T-cell (primary cell): ENCODE measurements around the gene TTYH2. TPM values are rescaled to one million over a fixed set of nuclear protein-coding genes. Genes with fewer than 3 reads are reported as not detected.

Experiments
- ATAC-seq, 4 experiments: fragments of 200-7000 bp in 3 of 4; fragments of 150-1000 bp in 1 of 4; cut with Tn5 transposase; replicated peaks in 1 of 4; 1 replicate in 3 of 4; 2 replicates in 1 of 4; pipeline ENCODE4 v1.10.0; 2021; ENCODE audit warnings: moderate library complexity in 3 of 4, mild to moderate bottlenecking in 2 of 4, moderate number of reproducible peaks in 1 of 4
- CTCF ChIA-PET, 2 donors: fragments of 300-600 bp; sonication (Branson Sonifier 250); formaldehyde crosslinking; loops; one replicate each; lab custom pipeline; 2022; ENCODE audit warnings: antibody characterized with exemption in 2 of 2; lab: Charles Lee
- POLR2A ChIA-PET, 2 donors: fragments of 300-600 bp; sonication (Branson Sonifier 250); formaldehyde crosslinking; loops; one replicate each; lab custom pipeline; 2022; ENCODE audit warnings: antibody characterized with exemption in 2 of 2; lab: Charles Lee
- DNase-seq, 35 experiments: peaks; one replicate each; pipeline versions ENCODE4 v3.0.0 to v3.0.0-alpha.2; 2013 to 2023
- H3K27ac ChIP-seq: one replicate; pipeline ENCODE4 v1.5.1; 2013; ENCODE audit warnings: low read length
- H3K27me3 ChIP-seq, 2 experiments: replicated peaks in 1 of 2; 1 replicate in 1 of 2; 2 replicates in 1 of 2; pipeline versions ENCODE4 v1.6.1 to v1.7.0; 2013; ENCODE audit warnings: low read length in 1 of 2, mixed read lengths in 1 of 2; ENCODE audit not compliant: control insufficient read depth in 2 of 2, insufficient read depth in 2 of 2; ENCODE audit errors: extremely low read depth in 1 of 2
- H3K36me3 ChIP-seq, 2 donors: 1 replicate in 1 of 2; 2 replicates in 1 of 2; pipeline versions ENCODE4 v1.6.1 to v1.7.0; 2013; ENCODE audit warnings: low read length in 1 of 2; ENCODE audit not compliant: control insufficient read depth in 2 of 2, insufficient read depth in 1 of 2; ENCODE audit errors: extremely low read depth in 1 of 2
- H3K4me1 ChIP-seq, 2 experiments: 1 replicate in 1 of 2; 2 replicates in 1 of 2; pipeline versions ENCODE4 v1.6.1 to v1.7.0; 2013; ENCODE audit warnings: low read length in 2 of 2, mixed read lengths in 1 of 2; ENCODE audit not compliant: insufficient read depth in 2 of 2, control insufficient read depth in 1 of 2; ENCODE audit errors: extremely low read depth in 1 of 2
- H3K4me3 ChIP-seq, 2 donors: 1 replicate in 1 of 2; 2 replicates in 1 of 2; pipeline versions ENCODE4 v1.5.1 to v1.7.0; 2013; ENCODE audit warnings: mild to moderate bottlenecking in 2 of 2, low read length in 1 of 2, moderate library complexity in 1 of 2; ENCODE audit not compliant: control insufficient read depth in 1 of 2; ENCODE audit errors: extremely low read depth in 1 of 2
- H3K9me3 ChIP-seq: 2 replicates; pipeline ENCODE4 v1.7.0; 2013
- H3K27ac Mint-ChIP-seq, 2 donors: one replicate each; pipeline ENCODE4 v1.8.0; 2020 to 2021; ENCODE audit warnings: mild to moderate bottlenecking in 2 of 2, mixed read lengths in 2 of 2
- H3K27me3 Mint-ChIP-seq, 2 donors: one replicate each; pipeline ENCODE4 v1.8.0; 2021 to 2022; ENCODE audit warnings: mixed read lengths in 2 of 2
- H3K36me3 Mint-ChIP-seq: one replicate; pipeline ENCODE4 v1.8.0; 2021; ENCODE audit warnings: mixed read lengths
- H3K4me1 Mint-ChIP-seq, 3 donors: one replicate each; pipeline ENCODE4 v1.8.0; 2020 to 2022; ENCODE audit warnings: mixed read lengths in 3 of 3, mild to moderate bottlenecking in 1 of 3
- H3K4me3 Mint-ChIP-seq, 3 donors: one replicate each; pipeline ENCODE4 v1.8.0; 2020 to 2022; ENCODE audit warnings: mild to moderate bottlenecking in 3 of 3, mixed read lengths in 3 of 3, moderate library complexity in 3 of 3
- H3K9me3 Mint-ChIP-seq, 3 donors: one replicate each; pipeline ENCODE4 v1.8.0; 2020 to 2022; ENCODE audit warnings: mixed read lengths in 3 of 3
- WGBS: methylation state at CpG from one replicate; pipeline ENCODE4 v1.1.5; 2013; ENCODE audit warnings: missing lambda C conversion rate; ENCODE audit not compliant: insufficient coverage; 5-methylcytosine and 5-hydroxymethylcytosine counted together
- total RNA-seq, 35 experiments: library from RNA in 6 of 35; stranded (reverse) in 6 of 35; fragments of 120-200 nt in 1 of 35; gene quantifications; one replicate each; pipeline versions ENCODE4 v1.2.1 to v1.2.4 and lab custom pipeline; 2013 to 2026

The TTYH2 gene
- total RNA-seq, 5 donors from 2014 or later (not counting 1 experiment from before 2014, with no cell fraction given) = 10.0 to 21.7 (median 16.0) TPM

DNA sequence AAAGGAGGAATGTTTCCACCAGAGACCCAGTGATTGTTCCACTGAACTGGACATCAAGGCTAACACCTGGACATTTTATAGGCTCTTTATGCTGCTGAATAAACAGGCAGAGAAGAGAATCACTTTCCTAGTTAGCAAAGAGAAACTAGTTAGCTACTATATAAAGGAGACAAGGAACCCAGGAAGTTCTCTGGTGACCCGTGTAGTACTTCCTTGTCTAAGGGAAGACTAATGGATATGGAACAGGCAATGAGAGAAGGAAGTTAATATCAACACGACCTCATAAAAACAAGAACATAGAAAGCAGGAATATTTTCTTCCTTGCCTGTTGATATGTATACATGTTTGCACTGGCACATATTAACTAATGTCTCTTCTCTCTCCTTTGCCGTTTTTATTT, 40.7 kb upstream of the TTYH2 start:
- no CpG with 5 or more reads among the region's 3 CpGs for WGBS
- H3K27ac ChIP-seq = no peak overlapping the region
- no peaks in the 10 kb centered on the region for H3K4me1 ChIP-seq
- no peaks in the 10 kb centered on the region for H3K9me3 Mint-ChIP-seq
- ChIA-PET CTCF (no interaction called here), POLR2A (no interaction called here)
- no peak overlapping the region for H3K27ac Mint-ChIP-seq
- no peaks in the 10 kb centered on the region for H3K4me1 Mint-ChIP-seq
- DNase-seq = no peak
- H3K27me3 ChIP-seq = peaks cover 0 to 36% of the 10 kb centered on the region in 2 experiments
- ATAC-seq = no peak
- no peaks in the 10 kb centered on the region for H3K9me3 ChIP-seq
- no peaks in the 10 kb centered on the region for H3K36me3 ChIP-seq
- H3K27me3 Mint-ChIP-seq = peaks cover 33 to 40% of the 10 kb centered on the region in 2 donors
- no peak overlapping the region for H3K4me3 Mint-ChIP-seq
- no peaks in the 10 kb centered on the region for H3K36me3 Mint-ChIP-seq
- H3K4me3 ChIP-seq = no peak overlapping the region

DNA sequence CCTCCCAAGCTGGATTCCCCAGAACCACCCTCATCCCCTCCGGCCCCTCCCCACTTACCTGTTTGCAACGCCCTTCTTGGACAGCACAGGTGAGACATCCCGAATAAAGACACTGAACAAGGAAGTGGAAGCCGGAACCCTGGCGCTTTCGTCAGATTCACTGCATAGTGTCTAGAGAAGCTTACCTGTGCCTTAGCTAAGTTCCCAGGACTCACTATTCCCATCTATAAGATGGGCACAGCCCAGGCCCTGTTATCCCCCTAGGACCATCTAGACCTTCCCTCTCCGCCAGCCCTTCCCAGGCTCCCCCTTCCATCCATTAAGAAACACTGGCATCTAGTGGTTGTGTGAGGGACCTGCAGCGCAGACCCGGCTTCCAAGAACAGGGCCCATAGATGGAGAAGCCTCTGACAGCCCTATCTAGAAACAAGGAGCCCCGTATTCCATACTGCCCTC, 36.8 kb upstream of the TTYH2 start:
- H3K9me3 Mint-ChIP-seq = no peaks in the 10 kb centered on the region
- no peaks in the 10 kb centered on the region for H3K4me1 Mint-ChIP-seq
- no peak overlapping the region for H3K4me3 Mint-ChIP-seq
- no peak overlapping the region for H3K4me3 ChIP-seq
- H3K4me1 ChIP-seq = no peaks in the 10 kb centered on the region
- H3K36me3 Mint-ChIP-seq = no peaks in the 10 kb centered on the region
- DNase-seq = peak in 18 of 35 experiments; percentile 9 to 44 (median 18)
- H3K36me3 ChIP-seq = no peaks in the 10 kb centered on the region
- no peak overlapping the region for H3K27ac ChIP-seq
- WGBS = 47% methylated on average over 9 of the region's 10 CpGs
- no peaks in the 10 kb centered on the region for H3K9me3 ChIP-seq
- peaks cover 33 to 49% of the 10 kb centered on the region in 2 donors for H3K27me3 Mint-ChIP-seq
- H3K27me3 ChIP-seq = peaks cover 0 to 64% of the 10 kb centered on the region in 2 experiments
- ATAC-seq = peak in 2 of 4 experiments; percentile 58 to 77
- POLR2A ChIA-PET = no interaction called here
- no peak overlapping the region for H3K27ac Mint-ChIP-seq
- CTCF ChIA-PET = interaction anchor here (0.5 to 0.7 kb wide), 2 partner anchors 46 to 915 kb away, joined by 3 read pairs; no protein-coding TSS in a partner anchor

- no peak for DNase-seq
- WGBS = no CpG with 5 or more reads among the region's 1 CpG
Observed at GRCh38 chr17:74177018-74177450, 36.3 kb upstream of the TTYH2 start.

GRCh38 chr17:74179576-74179975, 33.8 kb upstream of the TTYH2 start:
- no peak overlapping the region for H3K27ac ChIP-seq
- POLR2A ChIA-PET = no interaction called here
- no peak overlapping the region for H3K4me3 Mint-ChIP-seq
- H3K27ac Mint-ChIP-seq = no peak overlapping the region
- no peaks in the 10 kb centered on the region for H3K4me1 ChIP-seq
- peaks cover 0 to 71% of the 10 kb centered on the region in 2 experiments for H3K27me3 ChIP-seq
- H3K4me1 Mint-ChIP-seq = no peaks in the 10 kb centered on the region
- ATAC-seq (no peak), DNase-seq (no peak)
- H3K4me3 ChIP-seq = no peak overlapping the region
- H3K9me3 ChIP-seq = no peaks in the 10 kb centered on the region
- no peaks in the 10 kb centered on the region for H3K9me3 Mint-ChIP-seq
- H3K36me3 ChIP-seq = no peaks in the 10 kb centered on the region
- H3K27me3 Mint-ChIP-seq = peaks cover 32 to 54% of the 10 kb centered on the region in 2 donors
- CTCF ChIA-PET = interaction anchor here in 1 of 2 donors (0.6 kb wide), 2 partner anchors 12 to 19 kb away, joined by 4 read pairs; no protein-coding TSS in a partner anchor
- WGBS = 38% methylated on average over 1 of the region's 4 CpGs
- H3K36me3 Mint-ChIP-seq = no peaks in the 10 kb centered on the region

More at GRCh38 chr17:74177018-74177450, 36.3 kb upstream of the TTYH2 start:
- Histone ChIP-seq H3K27ac (no peak overlapping the region), H3K4me3 (no peak overlapping the region), H3K36me3 (no peaks in the 10 kb centered on the region), H3K9me3 (no peaks in the 10 kb centered on the region), H3K4me1 (no peaks in the 10 kb centered on the region), H3K27me3 (peaks cover 0 to 66% of the 10 kb centered on the region in 2 experiments)
- Mint-ChIP-seq H3K4me3 (no peak overlapping the region), H3K27me3 (peaks cover 31 to 52% of the 10 kb centered on the region in 2 donors), H3K36me3 (no peaks in the 10 kb centered on the region), H3K9me3 (no peaks in the 10 kb centered on the region), H3K4me1 (no peaks in the 10 kb centered on the region), H3K27ac (peak overlapping the region in 1 of 2 donors; percentile 50)
- CTCF ChIA-PET = interaction anchor here in 1 of 2 donors (0.7 kb wide), 1 partner anchor 1884 kb away, joined by 5 read pairs; no protein-coding TSS in a partner anchor
- POLR2A ChIA-PET = no interaction called here
- no peak for ATAC-seq

DNA sequence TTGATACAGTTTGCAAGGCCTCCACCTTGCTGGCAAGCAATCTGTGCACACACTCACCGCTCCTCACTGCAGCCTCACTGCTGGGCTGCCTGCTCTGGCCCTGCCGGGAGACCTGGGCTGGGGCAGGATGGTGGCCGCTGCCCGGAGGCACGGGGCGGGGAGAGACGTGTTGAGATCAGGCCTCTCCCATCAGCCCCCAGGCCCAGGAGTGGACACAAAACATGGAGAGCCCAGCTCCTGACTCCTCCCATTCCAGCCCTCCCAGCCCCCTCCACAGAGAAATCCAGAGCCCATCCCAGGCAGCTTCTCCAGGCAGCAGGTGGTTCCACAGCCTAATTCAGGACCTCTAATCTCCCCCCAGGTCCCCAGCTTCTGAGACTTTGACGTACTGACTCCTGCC, 33.0 kb upstream of the TTYH2 start:
- Histone ChIP-seq H3K27ac (no peak overlapping the region), H3K27me3 (peaks cover 0 to 69% of the 10 kb centered on the region in 2 experiments), H3K36me3 (no peaks in the 10 kb centered on the region), H3K9me3 (no peaks in the 10 kb centered on the region), H3K4me3 (no peak overlapping the region), H3K4me1 (no peaks in the 10 kb centered on the region)
- Mint-ChIP-seq H3K4me3 (no peak overlapping the region), H3K9me3 (no peaks in the 10 kb centered on the region), H3K27ac (no peak overlapping the region), H3K36me3 (no peaks in the 10 kb centered on the region), H3K4me1 (no peaks in the 10 kb centered on the region), H3K27me3 (peaks cover 32 to 50% of the 10 kb centered on the region in 2 donors)
- 78% methylated on average over 8 of the region's 8 CpGs for WGBS
- CTCF ChIA-PET = no interaction called here
- ATAC-seq = no peak
- POLR2A ChIA-PET = no interaction called here
- no peak for DNase-seq

DNA sequence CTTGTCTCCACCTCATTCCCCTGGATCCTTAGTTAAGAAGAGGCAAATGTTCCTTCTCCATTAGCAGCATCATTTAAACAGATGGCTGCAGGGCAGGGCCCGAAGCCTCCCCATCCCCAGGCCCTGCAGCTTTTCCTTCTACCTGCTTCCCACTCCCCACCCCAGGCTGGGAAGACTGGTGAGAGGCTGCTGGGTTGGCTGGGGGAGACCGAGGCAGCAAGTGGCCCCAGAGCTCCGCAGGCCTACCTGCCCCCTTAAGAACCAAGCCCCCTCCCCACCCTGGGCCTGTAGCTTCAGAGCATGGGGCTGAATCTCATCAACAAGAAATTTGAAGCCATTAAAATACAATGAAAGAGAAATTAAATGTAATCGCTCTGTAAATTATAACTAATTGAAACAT, 32.0 kb upstream of the TTYH2 start:
- Mint-ChIP-seq H3K27ac (no peak overlapping the region), H3K36me3 (no peaks in the 10 kb centered on the region), H3K4me1 (no peaks in the 10 kb centered on the region), H3K4me3 (no peak overlapping the region), H3K9me3 (no peaks in the 10 kb centered on the region), H3K27me3 (peaks cover 27 to 44% of the 10 kb centered on the region in 2 donors)
- no peak for ATAC-seq
- ChIA-PET CTCF (no interaction called here), POLR2A (no interaction called here)
- no peak for DNase-seq
- Histone ChIP-seq H3K36me3 (no peaks in the 10 kb centered on the region), H3K9me3 (no peaks in the 10 kb centered on the region), H3K27me3 (peaks cover 2 to 70% of the 10 kb centered on the region in 2 experiments), H3K27ac (no peak overlapping the region), H3K4me3 (no peak overlapping the region), H3K4me1 (no peaks in the 10 kb centered on the region)
- WGBS = no CpG with 5 or more reads among the region's 4 CpGs
